Measurements from ENCODE around the gene LMO3. TPM values are rescaled to one million over a fixed set of nuclear protein-coding genes. Genes with fewer than 3 reads are reported as not detected.

Gene LMO3
- total RNA-seq, 1 donor from 2014 or later = 0.26 TPM

DNA sequence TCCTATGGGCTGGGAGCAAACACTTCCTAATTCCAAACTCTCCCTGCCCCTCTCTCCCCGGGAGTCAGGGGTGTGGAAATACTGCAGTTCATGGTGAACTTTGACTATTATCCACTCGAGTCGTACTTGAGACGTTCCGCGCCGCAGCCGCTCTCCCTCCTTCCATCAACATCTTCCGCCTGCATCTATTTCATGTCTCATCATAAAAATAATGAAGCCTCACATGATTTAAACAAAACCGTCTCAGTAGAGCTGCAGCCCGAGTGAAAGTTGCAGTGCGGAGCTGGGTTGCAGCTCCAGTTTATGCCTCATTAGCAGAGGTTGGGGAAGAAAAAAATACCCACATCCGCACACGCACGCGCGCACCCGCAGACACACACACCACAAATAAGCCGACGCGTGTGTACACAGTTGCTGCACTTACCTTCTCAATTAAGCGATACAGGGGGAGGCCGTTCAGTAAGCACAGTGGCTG lies 283 bp downstream of the LMO3 start:
- Histone ChIP-seq H3K4me3 (ENCODE audit: low read depth, low read length) (peak overlapping the region; percentile 60), H3K27me3 (ENCODE audit: control insufficient read depth, insufficient read depth, low read length) (no peaks in the 10 kb centered on the region), H3K36me3 (ENCODE audit: control insufficient read depth, insufficient read depth, low read length) (no peaks in the 10 kb centered on the region)
- TF ChIP-seq, protein P1, sequence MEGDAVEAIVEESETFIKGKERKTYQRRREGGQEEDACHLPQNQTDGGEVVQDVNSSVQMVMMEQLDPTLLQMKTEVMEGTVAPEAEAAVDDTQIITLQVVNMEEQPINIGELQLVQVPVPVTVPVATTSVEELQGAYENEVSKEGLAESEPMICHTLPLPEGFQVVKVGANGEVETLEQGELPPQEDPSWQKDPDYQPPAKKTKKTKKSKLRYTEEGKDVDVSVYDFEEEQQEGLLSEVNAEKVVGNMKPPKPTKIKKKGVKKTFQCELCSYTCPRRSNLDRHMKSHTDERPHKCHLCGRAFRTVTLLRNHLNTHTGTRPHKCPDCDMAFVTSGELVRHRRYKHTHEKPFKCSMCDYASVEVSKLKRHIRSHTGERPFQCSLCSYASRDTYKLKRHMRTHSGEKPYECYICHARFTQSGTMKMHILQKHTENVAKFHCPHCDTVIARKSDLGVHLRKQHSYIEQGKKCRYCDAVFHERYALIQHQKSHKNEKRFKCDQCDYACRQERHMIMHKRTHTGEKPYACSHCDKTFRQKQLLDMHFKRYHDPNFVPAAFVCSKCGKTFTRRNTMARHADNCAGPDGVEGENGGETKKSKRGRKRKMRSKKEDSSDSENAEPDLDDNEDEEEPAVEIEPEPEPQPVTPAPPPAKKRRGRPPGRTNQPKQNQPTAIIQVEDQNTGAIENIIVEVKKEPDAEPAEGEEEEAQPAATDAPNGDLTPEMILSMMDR (IDR thresholded peaks at IDR 0.05; ENCODE audit: insufficient read depth, low read length, severe bottlenecking) = no peak
- DNase-seq (ENCODE audit: low read depth) (peak; percentile 43), FAIRE-seq (no peak)

DNA sequence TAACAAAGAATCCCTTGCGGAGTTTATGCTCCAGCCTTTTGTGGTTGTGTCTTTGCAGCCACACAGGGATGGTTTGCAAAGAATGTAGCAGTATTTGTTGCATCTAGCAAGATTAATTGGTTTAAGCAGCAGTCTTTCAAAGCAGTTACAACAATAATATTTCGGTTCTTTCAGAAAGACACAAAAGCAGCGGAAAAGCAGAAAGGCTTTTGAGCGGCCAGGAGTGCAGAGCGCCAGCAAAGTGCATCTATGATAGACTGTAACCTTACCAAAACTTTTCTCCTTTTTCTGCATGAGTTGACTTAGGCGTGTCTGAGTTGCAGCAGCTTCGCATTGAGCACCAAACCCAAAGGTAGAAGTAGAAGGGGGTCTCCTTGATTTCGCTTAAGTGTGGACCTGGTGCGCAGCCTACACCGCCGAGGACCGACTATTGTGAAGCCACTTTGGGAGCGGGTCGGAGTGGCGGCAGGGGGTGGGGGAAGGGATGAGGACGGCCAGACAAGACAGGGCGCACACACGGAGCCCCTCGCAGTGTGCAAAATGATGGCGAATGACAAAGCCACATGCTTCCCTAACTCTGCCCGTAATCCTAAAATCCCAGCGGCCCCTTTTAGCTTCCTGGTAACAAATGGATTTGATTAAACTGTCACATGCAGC lies 1.2 kb downstream of the LMO3 start:
- H3K4me3 ChIP-seq (ENCODE audit: low read depth, low read length) = peak overlapping the region; percentile 60
- no peak for FAIRE-seq
- peak; percentile 38 for DNase-seq (ENCODE audit: low read depth)
- no peaks in the 10 kb centered on the region for H3K36me3 ChIP-seq (ENCODE audit: control insufficient read depth, insufficient read depth, low read length)
- H3K27me3 ChIP-seq (ENCODE audit: control insufficient read depth, insufficient read depth, low read length) = no peaks in the 10 kb centered on the region
- TF ChIP-seq, protein P1 (IDR thresholded peaks at IDR 0.05; ENCODE audit: insufficient read depth, low read length, severe bottlenecking) = no peak

DNA sequence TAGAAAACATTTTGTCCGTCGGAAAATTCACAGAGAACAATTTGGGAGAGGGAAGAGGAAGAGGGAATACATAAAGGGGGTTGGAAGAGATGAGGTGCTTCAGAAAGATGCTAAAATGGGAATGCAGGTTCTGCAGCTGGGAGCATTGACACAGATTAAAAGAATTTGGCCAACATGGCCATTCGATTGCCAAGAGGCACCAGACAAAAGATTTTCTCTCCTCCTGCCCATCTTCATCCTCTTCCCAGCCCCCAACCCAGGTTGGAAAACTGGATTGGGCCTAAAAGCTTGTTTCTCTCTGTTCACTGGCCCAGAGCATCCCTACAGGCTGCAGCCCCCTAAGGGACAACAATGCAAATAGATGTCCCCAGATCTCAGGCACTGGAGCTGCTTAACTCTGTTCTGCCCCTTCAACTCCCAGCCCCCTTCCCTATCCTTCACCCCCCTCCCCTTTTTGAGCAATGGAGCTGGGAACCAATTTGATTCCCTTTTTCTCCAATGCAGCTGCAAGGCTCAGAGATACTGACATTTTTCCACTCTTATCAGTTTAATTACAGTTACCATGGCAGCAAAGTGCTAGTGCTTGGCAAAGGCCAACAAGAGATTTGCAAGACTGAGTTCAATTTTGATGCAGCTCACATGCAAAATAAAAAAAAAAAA lies 1.9 kb downstream of the LMO3 start:
- FAIRE-seq (no peak), DNase-seq (ENCODE audit: low read depth) (peak; percentile 35)
- H3K4me3 ChIP-seq (ENCODE audit: low read depth, low read length) = peak overlapping the region; percentile 60
- no peaks in the 10 kb centered on the region for H3K27me3 ChIP-seq (ENCODE audit: control insufficient read depth, insufficient read depth, low read length)
- TF ChIP-seq, protein P1 (IDR thresholded peaks at IDR 0.05; ENCODE audit: insufficient read depth, low read length, severe bottlenecking) = no peak
- H3K36me3 ChIP-seq (ENCODE audit: control insufficient read depth, insufficient read depth, low read length) = no peaks in the 10 kb centered on the region

DNA sequence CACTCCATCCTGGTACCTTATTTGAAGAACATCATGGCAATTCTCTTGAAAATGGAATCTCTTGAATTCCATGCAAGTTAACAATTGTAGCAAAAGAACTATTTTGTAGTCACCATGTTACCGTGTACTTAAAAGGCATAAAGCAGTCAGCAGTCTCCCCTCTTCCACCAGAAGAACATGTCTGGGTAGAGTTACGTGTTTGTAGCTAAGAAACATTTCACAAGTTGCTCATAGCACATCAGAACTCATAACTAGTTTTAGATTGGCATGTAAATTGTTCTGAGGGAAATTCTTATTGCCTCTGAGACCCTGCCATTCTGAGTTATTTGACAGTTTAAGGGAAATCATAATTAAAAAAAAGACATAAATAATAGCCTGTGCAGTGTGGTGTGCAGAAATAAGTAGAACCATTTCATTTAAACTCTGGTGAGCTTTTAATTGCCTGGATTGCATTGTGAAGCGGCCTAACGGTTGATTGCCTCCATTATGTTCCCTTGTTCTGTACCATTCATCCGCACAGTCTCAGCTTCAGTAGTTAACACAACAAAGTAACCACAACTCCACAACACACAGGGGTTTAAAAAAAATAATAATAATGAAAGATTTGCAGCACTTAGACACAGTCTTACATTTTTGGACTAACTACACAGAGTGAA lies 2.6 kb downstream of the LMO3 start:
- peak overlapping the region; percentile 60 for H3K4me3 ChIP-seq (ENCODE audit: low read depth, low read length)
- H3K27me3 ChIP-seq (ENCODE audit: control insufficient read depth, insufficient read depth, low read length) = no peaks in the 10 kb centered on the region
- no peaks in the 10 kb centered on the region for H3K36me3 ChIP-seq (ENCODE audit: control insufficient read depth, insufficient read depth, low read length)
- FAIRE-seq = peak; percentile 55
- TF ChIP-seq, protein P1 (IDR thresholded peaks at IDR 0.05; ENCODE audit: insufficient read depth, low read length, severe bottlenecking) = no peak
- DNase-seq (ENCODE audit: low read depth) = peak; percentile 61

DNA sequence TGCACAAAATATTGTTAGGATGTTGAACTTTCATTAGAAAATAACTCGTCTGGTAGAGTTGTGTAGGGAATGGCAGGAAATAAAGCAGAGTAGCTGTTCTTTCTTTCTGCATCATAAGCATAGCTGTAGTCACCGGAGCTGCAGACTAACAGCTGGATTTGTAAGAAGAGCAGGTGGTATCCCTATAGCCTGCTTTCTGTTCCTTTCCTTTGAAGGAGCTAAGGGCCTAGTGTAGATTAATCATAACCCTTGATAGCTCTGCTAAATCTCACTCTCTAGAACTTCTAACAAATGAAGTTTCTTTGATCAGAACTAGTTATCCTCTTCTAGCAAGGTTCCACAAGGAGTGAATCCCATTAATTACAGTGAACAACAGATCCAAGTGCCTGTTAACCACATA lies 3.5 kb downstream of the LMO3 start:
- peak overlapping the region; percentile 60 for H3K4me3 ChIP-seq (ENCODE audit: low read depth, low read length)
- FAIRE-seq (no peak), DNase-seq (ENCODE audit: low read depth) (peak; percentile 74)
- no peaks in the 10 kb centered on the region for H3K27me3 ChIP-seq (ENCODE audit: control insufficient read depth, insufficient read depth, low read length)
- TF ChIP-seq, protein P1 (IDR thresholded peaks at IDR 0.05; ENCODE audit: insufficient read depth, low read length, severe bottlenecking) = no peak
- no peaks in the 10 kb centered on the region for H3K36me3 ChIP-seq (ENCODE audit: control insufficient read depth, insufficient read depth, low read length)

Data from bronchial epithelial cell (primary cell).